ENCODE measurements around the gene RANBP3L.
A peak's percentile ranks its signal among the peaks of the same experiment; 100 is the strongest.

Gene RANBP3L

DNA sequence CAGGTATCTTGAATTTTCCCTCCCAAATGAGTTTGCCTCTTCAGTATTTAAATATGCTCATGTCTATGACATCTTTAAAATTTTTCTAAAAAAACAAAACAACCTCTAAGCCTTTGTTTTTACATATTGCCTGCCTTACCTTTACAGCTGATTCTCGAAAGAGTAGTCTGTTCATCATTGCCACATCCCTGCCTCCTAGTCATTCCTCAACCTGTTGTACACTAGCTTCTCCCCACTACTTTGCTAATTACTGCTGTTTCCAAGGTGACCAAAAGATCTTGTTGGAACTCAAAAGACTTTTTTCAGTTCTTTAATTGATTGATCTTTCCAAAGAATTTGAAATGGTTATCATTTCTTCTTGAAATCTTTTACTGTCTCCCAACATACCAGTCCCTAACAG lies 58.0 kb downstream of the RANBP3L start:
- TF ChIP-seq, protein P1, sequence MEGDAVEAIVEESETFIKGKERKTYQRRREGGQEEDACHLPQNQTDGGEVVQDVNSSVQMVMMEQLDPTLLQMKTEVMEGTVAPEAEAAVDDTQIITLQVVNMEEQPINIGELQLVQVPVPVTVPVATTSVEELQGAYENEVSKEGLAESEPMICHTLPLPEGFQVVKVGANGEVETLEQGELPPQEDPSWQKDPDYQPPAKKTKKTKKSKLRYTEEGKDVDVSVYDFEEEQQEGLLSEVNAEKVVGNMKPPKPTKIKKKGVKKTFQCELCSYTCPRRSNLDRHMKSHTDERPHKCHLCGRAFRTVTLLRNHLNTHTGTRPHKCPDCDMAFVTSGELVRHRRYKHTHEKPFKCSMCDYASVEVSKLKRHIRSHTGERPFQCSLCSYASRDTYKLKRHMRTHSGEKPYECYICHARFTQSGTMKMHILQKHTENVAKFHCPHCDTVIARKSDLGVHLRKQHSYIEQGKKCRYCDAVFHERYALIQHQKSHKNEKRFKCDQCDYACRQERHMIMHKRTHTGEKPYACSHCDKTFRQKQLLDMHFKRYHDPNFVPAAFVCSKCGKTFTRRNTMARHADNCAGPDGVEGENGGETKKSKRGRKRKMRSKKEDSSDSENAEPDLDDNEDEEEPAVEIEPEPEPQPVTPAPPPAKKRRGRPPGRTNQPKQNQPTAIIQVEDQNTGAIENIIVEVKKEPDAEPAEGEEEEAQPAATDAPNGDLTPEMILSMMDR (IDR thresholded peaks at IDR 0.05; ENCODE audit: extremely low read depth, insufficient read depth, missing control alignments), result no peak
- in situ Hi-C loops (cut with MboI; ENCODE audit: low pct_unique_long_range_greater_than_20kb, low sequenced_read_pairs, unreplicated experiment), result no loop called here

DNA sequence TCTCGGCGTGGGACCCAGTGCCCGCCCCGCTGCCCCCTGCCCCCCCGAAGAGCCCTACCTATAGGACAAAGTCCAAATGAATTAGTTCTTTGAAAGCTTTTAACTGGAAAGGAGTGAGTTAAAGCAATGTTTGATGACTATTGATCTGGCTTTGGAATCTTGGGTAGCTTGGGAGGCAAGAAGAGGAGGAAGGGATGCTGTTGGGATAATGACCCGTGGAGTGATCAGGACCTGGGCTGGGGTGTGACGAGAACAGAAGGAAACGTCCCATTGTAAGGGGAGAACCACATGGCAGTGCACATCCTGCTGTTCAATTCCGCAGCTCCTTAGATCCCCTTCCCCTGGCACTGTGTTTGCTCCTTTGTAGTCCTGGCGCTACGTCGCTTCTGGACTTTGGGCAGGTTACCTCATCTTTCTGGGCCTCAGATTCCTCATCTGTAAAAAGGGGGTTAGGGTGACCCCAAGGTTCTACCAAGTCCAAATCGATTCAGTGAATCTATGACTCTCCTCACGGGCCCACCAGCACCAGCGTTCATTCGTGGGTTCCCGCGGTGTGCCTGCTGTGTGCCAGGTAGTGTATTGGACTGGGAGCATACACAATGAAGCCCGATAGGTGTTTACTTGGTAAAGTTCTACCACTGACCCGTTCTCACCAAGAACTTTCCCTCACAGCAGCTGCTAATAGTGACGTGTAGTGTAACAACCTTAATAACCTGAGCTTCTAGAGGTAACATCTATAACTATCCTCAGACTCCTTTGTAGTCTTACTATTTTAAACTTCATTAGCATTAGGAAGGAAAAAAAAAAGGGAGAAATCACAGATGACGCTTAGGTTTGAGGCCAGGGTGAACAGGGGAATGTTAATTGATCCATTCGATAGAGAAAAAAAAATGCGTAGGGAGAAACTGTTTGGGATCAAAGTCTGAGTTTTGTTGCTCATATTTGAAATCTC lies 58.9 kb downstream of the RANBP3L start:
- peak; percentile 12 for DNase-seq (ENCODE audit: low spot score)
- in situ Hi-C loops (cut with MboI; ENCODE audit: low pct_unique_long_range_greater_than_20kb, low sequenced_read_pairs, unreplicated experiment), result no loop called here
- TF ChIP-seq, protein P1 (IDR thresholded peaks at IDR 0.05; ENCODE audit: extremely low read depth, insufficient read depth, missing control alignments), result no peak

More for the DNA sequence above, 58.0 kb downstream of the RANBP3L start:
- no peak for DNase-seq (ENCODE audit: low spot score)

DNA sequence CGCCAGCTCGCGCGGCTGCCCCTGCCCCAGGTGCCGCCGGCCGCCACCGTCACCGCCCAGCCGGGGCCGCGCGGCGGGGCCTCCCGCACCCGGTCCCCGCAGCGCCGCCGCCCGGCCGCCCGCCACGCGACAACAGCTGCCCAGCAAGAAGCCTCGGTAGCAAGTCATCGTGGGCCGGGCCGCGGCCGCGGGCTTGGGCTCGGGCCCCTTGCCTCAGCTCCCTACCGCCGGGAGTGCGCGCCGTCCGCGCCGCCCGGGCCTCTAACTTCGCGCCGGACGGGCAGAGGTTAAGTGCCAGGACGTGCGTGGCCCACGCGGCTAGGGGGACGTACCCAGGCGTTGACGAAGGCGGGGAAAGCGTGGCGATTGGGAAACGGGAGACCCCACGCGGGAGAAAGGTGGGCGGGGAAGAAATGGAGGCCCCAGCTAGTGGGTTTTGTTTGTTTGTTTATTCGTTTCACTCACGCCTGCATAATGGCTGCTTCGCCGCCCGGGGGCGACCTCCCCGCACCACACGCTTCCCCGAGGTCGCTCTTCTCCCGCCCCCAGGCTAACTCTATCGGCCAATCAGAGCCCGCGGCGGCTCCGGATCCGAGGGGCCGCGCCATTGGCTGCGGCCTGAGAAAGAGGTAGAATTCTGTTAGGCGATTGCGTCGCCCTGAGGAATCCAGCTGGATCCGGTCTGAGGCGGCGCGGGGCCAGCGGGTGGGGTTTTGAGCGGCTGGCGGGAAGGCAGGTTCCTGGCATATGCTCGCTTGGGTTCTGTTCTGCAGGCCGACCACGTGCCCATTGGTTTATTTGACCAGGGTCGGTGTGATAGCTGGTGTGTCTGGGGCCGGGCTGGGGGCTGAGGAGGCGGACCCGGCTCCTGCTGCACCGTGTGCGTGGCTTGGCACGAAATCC lies 59.8 kb downstream of the RANBP3L start, which contains the start of gene NADK2:
NADK2 (minus strand) TSS at position 295 of the 903 bp plus-strand sequence; CDS start at position 168, 127 bp downstream.
- TF ChIP-seq, protein P1 (IDR thresholded peaks at IDR 0.05; ENCODE audit: extremely low read depth, insufficient read depth, missing control alignments), result peak; percentile 68
- peak; percentile 96 for DNase-seq (ENCODE audit: low spot score)
- in situ Hi-C loops (cut with MboI; ENCODE audit: low pct_unique_long_range_greater_than_20kb, low sequenced_read_pairs, unreplicated experiment), result no loop called here

DNA sequence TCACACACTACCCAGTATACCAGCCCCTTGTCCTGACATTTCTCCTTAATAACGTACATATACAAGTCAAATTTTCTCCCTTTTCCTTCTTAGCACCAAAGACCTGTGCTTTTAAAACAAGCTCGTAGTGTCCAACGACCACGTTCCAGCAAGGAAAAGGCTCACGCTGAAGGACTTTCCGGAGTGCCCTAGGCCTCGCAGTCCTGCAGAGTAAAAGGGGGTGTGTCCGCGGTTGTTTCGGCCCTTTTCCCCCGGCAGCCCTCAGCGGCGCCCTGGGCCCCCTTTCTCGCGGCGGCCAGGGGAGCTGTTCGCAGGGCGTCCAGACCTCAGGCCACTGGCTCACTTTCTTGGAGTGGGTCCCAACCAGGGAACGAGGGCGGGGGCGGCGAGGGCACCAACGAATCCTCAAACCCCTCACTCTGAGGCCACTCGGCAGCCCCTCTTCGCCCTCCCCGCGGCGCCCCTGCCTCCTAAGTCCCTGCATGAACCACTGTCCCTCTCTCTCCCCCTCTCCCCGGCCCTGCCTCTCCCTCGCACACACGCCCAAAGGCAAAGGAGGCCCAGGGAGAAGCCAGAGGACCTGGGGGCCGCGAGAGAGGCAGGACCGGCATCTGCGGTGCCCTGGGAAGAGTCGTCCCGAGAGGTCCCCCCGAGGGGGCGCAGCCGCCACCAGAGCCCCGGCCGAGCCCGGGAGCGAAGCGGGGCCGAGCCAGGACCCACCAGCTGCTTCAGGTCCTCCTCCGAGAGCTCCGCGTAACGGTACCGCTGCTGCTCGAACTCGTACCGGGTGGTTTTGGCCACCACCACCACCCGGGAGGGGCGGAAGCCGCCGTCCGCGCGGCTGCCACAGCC lies 60.7 kb downstream of the RANBP3L start:
- DNase-seq (ENCODE audit: low spot score), result peak; percentile 57
- in situ Hi-C loops (cut with MboI; ENCODE audit: low pct_unique_long_range_greater_than_20kb, low sequenced_read_pairs, unreplicated experiment), result no loop called here
- TF ChIP-seq, protein P1 (IDR thresholded peaks at IDR 0.05; ENCODE audit: extremely low read depth, insufficient read depth, missing control alignments), result no peak

DNA sequence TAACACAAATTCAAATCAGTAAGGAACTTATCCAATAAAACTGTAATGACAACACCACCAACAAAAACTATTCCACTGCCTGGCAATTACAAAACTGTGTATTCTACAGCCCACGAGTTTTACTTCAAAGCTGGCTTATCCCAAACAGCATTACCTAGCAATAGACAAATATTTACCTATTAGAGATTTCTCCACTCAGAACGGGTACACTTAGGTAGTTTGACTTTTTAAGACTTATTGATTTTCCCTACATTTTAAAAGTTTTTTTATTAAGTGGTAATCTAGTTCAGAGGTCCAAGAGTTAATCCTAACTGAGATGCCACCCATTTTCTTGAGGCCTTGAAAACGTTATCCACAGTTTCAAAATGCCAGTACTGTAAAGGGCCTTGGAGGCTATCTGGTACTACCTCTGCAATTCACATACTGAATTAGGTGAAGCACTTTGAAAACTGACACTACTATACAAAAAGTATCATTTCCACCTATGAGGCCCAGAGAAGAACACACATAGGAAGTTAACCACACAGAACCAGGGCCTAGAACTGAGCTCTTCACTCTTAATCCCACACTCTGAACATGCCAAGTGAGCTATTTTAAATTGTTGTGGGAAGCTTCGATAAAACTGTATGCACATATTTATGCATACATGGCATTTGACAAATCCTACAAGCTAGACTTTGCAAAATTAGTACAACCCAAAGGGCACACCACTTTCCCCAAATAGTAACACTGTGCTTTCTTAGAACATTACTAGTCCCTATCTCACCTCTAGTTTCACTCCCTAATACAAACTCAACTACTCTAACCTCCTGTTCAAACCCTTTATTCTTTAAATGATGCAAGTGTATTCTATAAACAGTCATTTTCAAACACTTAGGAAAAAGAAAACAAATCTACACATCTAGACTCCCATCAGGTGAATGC lies 62.1 kb downstream of the RANBP3L start:
- DNase-seq (ENCODE audit: low spot score), result peak; percentile 27
- TF ChIP-seq, protein P1 (IDR thresholded peaks at IDR 0.05; ENCODE audit: extremely low read depth, insufficient read depth, missing control alignments), result no peak
- in situ Hi-C loops (cut with MboI; ENCODE audit: low pct_unique_long_range_greater_than_20kb, low sequenced_read_pairs, unreplicated experiment), result no loop called here
